Suprapubic skin (tissue), 3 donors: ENCODE data around the gene LRRFIP1.

Experiments used
- CTCF ChIP-seq, 2 donors: fragments of 200-600 bp in 1 of 2; fragments of 450-650 bp in 1 of 2; sonication (generic) in 1 of 2; IDR thresholded peaks; one replicate each; pipeline ENCODE4 v1.5.1; 2016 to 2019; ENCODE audit warnings: antibody characterized with exemption in 2 of 2, mild to moderate bottlenecking in 1 of 2, moderate library complexity in 1 of 2
- EP300 ChIP-seq: sonication (generic); formaldehyde crosslinking; IDR thresholded peaks from one replicate; pipeline ENCODE4 v1.6.1; 2017; ENCODE audit warnings: antibody characterized with exemption
- POLR2A ChIP-seq, 2 donors: fragments of 450-650 bp; IDR thresholded peaks; one replicate each; pipeline ENCODE4 v1.6.1; 2017; ENCODE audit warnings: antibody characterized with exemption in 2 of 2, mild to moderate bottlenecking in 2 of 2, moderate library complexity in 2 of 2

GRCh38 chr2:237644381-237644703 is 17.0 kb downstream of the LRRFIP1 start:
- TF ChIP-seq CTCF (IDR thresholded peaks at IDR 0.05) (no peak), POLR2A (IDR thresholded peaks at IDR 0.05) (no peak), EP300 (no peak)
